Kidney glomerular epithelial cell (primary cell): ENCODE data around the gene FKBP14.

Experiments used
- DNase-seq: peaks from one replicate; lab custom pipeline; 2025; lab: John Stamatoyannopoulos, UW

Gene FKBP14

DNA sequence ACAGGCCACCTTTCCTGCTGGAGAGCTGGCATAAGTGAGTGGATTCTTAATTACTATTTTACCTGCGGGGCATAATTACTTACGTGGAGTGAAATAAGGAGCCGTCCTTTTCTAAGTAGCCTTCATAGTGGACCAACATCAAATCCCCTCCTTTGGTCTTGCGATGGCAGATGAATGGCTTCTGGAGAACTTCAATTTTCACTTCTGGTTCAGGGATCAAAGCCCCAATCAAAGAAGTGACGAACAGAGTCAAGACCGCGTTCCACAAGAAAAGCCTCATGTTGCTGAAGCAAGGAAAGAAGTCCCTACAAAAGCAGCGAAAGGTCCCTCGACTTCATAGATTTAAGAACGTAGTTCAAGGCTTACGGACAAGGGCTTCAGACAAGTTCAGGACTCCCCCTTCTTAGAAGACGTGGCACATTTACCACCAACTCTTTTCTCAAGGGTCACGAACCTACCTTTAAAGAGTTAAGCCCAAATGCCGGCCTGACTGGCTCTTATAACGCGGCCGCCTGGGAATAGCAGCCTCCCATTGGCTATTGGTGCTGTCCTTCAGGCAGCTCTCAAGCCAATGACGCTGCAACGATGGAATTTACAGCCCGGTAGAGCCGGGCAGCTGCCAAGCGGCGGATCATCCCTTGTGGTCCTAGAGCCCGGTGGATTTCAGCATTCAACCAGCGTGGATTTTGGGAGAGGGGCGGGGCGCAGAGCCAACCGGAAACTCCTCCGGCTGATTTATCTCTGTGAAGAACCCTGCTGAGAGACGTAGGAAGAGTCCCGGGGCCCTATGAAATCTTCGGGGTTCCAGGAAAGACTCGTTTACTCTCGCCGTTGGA is at the start of gene FKBP14:
FKBP14 (minus strand) TSS at position 474 of the 836 bp plus-strand sequence; CDS start at position 280, 194 bp downstream.
- DNase-seq, result peak; percentile 99

GRCh38 chr7:30074422-30075030 is 48.0 kb upstream of the FKBP14 start:
- peak; percentile 18 for DNase-seq

DNA sequence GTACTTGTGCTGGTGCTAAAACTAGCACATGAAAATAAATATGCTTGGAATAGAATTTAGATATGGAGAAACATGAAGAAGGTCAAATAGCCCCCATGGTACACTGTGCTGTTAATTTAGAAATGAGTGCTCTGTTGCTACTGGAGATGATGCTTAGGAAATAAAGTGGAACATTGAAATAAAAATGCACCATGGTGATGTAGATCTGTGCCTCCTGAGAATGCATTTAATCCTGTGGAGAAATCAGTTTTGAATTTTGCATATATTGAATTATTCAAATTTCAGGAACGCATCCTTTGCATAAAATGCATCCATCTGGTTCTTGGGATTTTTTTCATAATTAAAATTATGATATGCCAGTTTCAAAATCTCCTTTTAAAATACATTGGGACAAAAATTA is 46.2 kb upstream of the FKBP14 start:
- no peak for DNase-seq

- DNase-seq, result no peak
Observed at GRCh38 chr7:30070052-30070451, 43.5 kb upstream of the FKBP14 start.

DNA sequence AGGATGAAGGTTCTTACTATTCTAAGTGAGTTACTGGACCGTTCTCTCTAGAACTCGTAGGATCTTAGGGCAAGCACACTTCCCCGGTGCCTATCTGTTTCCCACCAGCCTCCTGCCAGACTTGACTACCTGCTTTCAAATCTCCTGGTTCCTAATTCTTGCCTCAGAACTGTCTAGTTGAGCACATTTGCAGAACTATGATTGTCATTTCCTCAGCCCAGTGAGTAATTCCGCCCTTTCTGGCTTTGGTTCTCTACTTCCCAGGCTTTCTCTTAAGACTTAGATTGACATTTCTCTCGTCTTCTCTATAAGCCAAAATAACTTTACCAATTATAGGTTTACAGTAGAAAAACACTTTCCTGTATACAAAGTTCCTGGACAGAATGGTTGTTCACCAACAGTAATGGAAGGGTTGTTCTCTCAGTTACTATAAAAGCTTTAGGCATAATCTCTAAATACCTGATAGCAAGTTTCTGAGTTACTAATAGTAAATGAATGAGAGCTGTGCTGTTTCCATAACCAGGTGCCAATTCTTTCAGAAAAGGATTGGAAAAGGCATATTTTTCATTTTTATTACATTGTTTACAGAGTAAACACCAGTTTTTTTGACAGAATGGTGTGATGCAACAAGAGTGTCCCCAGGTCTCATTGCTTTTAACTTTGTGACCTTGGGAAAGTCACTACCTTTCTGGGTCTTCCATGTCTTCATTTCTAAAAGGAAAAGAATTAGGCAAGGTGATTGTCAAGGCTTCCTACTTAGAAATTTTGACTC is 42.8 kb upstream of the FKBP14 start:
- no peak for DNase-seq

GRCh38 chr7:30068117-30068516 is 41.6 kb upstream of the FKBP14 start:
- peak; percentile 18 for DNase-seq

DNA sequence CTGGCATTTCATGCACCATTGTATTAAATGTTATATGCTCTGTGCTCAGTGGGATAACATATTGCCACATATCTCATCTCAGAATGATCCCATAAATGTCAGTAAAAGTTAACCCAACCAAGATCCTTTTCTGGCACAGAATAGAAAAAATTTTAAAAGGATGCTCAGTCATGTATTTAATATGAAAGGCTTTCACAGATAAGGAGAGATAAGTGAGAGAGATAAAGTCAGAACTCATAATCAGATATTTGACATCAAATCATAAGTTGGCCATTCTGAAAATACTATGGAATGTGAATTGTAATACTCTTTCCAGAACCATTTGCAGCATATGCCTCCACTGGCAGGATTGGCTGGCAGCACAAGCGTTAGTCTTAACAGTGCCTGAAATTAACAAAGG is 40.2 kb upstream of the FKBP14 start:
- DNase-seq, result no peak

DNA sequence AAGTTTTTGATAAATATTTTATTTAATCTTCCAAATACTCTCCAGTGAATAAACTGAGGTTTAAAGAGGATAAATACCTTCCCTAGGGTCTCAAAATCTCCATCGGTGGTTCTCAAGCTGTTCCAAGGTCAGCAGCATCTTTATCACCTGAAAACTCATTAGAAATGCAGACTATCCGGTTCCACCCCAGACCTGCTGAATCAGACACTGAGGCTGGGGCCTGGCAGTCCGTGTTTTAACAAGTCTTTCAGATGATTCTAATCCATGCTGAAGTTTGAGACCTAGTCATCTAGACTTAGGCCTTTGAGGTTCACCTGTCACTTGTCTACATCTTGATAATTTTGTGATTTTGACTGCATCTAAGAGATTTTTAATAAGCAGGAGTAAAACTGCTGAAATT is 39.2 kb upstream of the FKBP14 start:
- DNase-seq, result no peak

DNA sequence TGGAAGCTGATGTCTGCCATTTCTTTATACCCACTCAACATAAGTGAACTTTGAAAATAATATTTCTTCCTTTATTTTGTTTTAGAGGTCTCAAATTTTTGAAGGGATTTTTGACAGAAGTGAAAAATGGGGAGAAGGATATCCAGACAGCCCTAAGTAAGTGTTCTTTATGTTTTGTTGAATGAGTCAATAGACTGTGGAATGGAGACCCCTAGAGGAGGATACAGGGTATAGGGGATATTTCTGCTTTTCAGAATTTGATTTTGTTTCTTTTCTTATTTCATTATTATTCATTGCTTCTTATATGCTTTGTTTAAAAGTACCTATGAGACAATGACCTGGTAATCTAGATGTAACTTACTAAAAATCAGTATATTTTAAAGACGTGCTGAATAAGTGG is 36.1 kb upstream of the FKBP14 start:
- peak; percentile 29 for DNase-seq

DNA sequence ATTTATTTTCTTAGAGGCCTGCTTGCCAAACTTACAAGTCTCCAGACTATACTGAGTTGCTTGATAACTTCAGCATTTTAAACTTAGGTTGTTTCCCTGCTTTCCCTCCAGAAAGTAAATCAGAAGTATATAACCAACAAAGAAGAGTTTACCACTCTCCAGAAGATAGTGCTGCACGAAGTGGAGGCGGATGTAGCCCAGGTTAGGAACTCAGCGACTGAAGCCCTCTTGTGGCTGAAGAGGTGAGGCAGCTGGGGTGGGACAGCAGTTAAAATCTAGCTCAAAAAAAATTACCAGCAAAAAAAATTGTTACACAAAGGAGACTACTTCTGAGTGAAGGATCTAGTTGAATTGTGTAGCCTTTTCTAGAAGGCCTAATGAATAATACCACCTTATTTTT is 35.3 kb upstream of the FKBP14 start:
- peak; percentile 3 for DNase-seq

- no peak for DNase-seq
Observed at GRCh38 chr7:30057741-30058140, 31.2 kb upstream of the FKBP14 start.

GRCh38 chr7:30053068-30053467 is 26.6 kb upstream of the FKBP14 start:
- DNase-seq, result no peak

DNA sequence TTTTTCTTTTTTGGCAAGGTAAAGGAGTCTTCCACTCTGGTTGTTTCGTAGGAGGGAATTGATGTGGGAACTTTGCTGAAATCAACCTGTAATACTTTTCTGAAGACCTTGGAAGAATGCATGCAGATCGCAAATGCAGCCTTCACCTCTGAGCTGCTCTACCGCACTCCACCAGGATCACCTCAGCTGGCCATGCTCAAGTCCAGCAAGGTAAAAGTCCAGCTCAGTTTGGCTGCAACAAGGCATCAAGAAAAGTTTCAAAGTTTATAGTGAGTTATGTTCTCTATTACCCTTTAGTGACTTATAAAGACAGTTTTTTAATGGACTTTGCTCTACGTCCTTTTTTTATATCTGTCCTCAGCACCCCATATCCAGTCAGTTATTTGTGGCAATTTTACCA is 22.7 kb upstream of the FKBP14 start:
- DNase-seq, result no peak

DNA sequence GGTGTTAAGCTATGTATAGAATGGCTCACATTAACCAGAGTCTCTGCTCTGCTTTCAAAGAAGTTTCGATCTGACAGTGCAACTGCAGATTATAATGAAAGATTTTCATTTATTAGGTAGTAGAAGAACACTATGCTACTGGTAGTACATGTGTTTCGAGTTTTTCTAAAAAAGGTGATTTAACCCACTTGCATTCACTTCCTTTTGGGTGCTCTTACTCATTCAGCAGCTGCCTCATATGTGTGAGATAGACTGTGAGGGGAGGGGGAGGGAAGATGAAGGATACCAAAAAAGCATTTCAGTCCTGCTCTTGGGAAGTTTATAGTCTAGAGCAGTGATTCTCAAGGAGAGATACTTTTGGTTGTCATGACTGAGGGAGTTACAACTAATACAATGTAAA is 22.1 kb upstream of the FKBP14 start:
- no peak for DNase-seq

DNA sequence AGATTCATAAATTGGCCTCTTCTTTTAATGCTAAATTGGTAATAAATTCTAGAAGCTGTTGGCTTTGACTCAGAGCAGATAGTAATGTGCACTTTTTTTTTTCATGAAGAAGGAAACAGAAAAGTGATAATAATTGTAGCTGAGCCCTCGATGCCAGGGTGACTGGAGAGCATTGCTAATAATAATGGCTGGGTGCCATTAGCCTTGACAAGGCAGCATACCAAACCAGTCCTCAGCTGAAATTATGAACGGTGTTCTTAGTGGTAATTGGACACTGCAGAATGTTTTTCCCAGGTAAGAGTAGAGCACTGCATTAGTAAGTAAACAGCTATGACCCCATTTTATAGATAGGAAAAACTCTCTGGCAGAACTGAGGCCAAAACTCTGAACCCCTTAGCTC is 20.6 kb upstream of the FKBP14 start:
- no peak for DNase-seq

DNA sequence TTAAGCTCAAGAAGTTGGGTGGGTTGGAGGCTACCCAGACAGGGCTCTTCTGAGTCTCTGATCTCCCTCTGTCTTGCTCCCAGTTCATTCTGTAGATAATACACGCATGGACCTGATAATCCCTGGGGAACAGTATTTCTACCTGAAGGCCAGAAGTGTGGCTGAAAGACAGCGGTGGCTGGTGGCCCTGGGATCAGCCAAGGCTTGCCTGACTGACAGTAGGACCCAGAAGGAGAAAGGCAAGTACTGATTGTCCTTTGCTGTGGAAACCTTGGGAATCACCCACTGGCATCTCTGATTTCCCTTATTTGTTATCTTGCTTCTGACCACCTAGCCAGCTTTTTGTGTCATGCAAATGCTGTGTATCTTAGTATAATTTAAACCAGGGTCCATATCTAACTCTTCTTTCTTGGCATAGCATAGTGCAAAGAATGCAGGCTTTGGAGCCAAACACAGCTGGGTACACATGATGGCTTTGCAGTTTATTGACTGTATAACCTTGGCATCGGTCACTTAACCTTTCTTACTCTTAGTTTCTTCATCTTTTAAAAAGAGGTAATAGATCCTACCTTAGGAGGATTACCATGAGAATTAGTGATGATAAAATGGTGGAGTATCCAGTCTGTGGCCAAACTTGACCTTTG is 19.7 kb upstream of the FKBP14 start:
- no peak for DNase-seq

DNA sequence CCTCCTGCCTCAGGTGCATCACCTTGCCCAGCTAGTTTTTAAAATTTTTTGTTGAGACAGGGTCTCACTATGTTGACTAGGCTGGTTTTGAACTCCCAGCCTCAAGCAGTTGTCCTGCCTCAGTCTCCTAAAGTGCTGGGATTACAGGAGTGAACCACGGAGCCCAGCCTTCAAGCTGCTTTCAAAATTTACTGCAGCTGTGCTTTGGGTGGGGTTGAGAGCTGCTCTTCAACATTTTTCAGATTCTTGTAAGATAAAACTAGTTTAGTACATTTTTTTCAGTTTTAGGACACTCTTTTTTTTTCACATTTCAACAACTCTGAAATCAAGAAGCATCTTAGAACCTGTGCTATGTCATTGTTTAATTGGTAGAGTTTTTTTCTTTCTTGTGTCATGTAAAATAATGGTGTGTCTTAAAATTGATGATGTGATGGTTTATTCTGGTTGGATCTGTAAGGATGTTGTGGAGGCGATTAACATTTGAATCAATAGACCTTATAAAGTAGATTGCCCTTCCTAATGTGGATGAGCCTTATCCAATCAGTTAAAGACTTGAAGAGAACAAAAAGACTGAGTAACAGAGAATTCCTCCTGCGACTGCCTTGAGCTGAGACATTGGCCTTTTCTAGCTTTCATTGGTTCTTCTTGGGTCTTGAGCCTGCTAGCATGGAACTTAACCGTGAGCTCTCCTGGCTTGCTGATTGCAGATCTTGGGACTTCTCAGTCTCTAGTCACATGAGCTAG is 15.2 kb upstream of the FKBP14 start:
- no peak for DNase-seq

DNA sequence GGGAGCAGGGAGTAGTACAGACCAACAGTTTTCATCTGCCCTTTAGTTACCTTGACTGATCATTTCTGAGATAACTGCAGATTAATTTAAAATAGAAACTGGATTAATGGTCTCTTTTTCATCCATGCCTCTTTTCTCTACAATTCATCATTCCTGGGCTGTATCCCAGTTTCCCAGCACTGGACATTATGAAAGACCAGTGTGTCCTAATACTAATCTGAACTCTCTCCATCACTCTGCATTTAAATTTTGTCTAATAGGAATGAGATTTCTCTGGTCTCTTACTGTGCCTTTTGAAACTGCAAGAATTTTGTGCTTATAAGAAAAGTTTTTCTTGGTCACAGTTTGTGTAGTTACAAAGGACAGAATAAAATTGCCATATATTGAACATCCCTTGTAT is 14.4 kb upstream of the FKBP14 start:
- DNase-seq, result no peak

DNA sequence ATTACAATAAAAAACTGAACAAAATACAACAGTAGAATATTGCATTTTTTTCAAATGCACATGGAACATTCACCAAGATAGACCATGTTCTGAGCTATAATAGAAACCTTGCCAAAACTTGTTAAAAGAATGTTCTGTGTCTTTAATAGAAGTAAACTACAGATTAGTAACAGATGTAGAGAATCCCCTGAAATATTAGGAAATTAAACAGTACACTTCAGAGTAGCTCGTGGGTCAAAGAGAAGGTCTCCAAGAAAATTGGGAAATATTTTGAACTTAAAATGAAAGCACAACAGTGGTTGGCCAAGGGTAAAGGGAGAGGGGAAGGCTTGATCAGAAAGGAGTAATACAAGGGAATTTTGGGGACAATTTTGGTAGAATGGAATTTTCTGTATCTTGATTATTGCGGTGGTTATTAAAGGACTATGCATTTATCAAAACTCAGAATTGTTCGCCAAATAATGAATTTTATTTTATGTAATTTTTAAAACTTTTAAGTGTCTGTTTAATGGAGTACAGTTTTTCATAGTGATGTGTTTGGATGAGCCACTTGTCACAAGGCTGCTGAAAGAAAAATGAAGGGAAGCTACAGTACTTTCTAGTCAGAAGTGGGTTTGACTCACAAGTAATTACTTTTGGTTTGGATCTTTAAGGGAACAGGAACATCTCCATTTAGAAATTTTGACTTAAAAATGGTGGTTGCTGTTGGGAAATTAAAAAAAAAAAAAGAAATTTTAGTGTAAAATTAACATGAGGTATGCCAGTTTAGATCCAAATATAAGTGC is 11.9 kb upstream of the FKBP14 start:
- no peak for DNase-seq

- DNase-seq, result no peak
Observed at GRCh38 chr7:30036220-30036619, 9.7 kb upstream of the FKBP14 start.

DNA sequence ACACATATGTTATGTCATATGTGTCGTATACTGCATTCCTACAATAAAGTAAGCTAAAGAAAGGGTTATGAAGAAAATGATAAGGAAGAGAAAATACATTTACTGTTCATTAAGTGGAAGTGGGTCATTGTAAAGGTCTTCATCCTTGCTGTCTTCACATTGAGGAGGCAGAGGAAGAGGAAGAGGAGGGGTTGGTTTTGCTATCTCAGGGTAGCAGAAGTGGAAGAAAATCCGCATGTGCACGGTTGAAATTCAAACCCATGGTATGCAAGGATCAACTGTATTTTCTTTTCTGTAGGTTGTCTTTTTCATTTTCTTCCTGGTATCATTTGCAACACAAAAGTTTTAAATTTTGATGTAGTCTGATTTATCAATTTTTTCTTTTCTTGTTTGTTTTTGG is 8.0 kb upstream of the FKBP14 start:
- no peak for DNase-seq
